ENCODE results near the gene CD276. TPM values are rescaled to one million over a fixed set of nuclear protein-coding genes. Genes with fewer than 3 reads are reported as not detected.

Gene CD276
- total RNA-seq, 4 donors from 2014 or later, result 43.2 to 127 (median 61.2) TPM

DNA sequence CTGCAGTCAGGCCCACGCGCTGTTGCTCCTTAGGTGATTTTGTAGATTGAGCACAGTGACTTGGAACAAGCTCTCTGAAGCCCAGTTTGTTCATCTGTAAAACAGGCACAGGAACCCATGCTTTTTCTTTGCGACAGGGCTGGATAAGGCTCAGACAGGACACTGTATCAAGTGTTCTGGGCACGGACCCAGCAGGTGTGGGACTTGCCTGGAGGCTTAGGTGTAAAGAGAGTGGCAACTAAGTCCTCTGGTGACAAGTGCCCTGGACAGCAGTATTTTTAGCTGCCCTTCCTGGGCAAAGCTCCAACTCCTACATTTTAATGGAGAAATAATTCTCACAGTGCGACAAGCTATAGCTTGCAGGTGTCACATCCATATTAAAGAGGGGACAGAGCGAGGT, 32.2 kb downstream of the CD276 start:
- TF ChIP-seq, protein P1, sequence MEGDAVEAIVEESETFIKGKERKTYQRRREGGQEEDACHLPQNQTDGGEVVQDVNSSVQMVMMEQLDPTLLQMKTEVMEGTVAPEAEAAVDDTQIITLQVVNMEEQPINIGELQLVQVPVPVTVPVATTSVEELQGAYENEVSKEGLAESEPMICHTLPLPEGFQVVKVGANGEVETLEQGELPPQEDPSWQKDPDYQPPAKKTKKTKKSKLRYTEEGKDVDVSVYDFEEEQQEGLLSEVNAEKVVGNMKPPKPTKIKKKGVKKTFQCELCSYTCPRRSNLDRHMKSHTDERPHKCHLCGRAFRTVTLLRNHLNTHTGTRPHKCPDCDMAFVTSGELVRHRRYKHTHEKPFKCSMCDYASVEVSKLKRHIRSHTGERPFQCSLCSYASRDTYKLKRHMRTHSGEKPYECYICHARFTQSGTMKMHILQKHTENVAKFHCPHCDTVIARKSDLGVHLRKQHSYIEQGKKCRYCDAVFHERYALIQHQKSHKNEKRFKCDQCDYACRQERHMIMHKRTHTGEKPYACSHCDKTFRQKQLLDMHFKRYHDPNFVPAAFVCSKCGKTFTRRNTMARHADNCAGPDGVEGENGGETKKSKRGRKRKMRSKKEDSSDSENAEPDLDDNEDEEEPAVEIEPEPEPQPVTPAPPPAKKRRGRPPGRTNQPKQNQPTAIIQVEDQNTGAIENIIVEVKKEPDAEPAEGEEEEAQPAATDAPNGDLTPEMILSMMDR (IDR thresholded peaks at IDR 0.05; ENCODE audit: low read depth), result no peak

GRCh38 chr15:73717206-73717605, 33.0 kb downstream of the CD276 start:
- TF ChIP-seq, protein P1 (IDR thresholded peaks at IDR 0.05; ENCODE audit: low read depth), result no peak

DNA sequence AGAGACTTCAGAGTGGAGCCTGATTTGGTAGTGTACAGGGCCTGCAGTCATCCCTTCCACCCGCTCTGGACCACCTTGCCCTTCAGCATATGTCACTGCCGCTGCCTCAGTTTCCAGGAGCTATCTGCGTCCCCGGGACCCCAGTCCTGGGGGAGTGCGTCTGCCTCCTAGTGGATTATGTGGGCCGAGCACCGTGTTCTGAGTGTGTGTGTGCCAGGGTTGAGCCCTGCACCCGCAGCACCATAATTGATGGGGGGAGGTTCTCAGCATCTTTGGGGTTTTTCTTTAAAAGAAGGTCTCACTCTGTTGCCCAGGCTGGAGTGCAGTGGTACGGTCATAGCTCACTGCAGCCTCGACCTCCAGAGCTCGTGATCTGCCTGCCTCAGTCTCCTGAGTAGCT, 33.6 kb downstream of the CD276 start:
- TF ChIP-seq, protein P1 (IDR thresholded peaks at IDR 0.05; ENCODE audit: low read depth), result no peak

DNA sequence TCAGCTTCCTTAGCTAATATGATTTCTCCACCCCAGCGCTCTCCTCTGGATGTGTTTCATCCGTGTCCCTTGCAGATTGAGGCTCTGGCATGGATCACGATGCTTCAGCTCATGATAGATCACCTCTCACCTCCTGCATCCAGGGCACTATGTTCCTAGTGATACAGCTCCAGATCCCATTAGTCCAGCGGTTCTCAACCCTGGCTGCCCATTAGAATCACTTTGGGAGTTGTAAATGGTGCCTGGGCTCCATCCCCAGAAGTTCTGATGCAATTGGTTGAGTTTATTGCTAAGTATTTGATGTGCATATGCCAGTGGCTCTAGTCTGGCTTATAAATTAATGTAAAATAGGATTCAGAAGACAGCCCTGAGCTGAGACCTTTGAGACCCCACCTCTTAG, 34.5 kb downstream of the CD276 start:
- TF ChIP-seq, protein P1 (IDR thresholded peaks at IDR 0.05; ENCODE audit: low read depth), result no peak

DNA sequence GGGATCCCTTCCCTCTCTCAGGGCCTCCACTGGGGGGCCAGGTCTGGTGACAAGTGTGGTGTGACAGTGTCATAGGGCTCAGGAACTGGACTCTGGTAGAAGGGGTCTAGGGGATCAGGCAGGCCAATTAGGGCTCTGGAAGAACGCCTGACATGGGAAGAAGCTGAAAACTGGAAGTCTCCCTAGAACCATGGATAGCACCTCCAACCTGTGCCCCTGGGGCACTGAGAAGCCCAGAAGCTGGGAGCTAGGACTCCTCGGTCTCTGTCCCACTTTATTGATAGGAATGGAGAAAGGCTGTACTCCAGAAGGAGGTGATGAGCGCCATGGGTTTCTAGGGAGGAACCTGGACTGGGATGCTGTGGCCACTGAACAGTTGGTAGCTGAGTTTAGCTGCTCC, 38.2 kb downstream of the CD276 start:
- TF ChIP-seq, protein P1 (IDR thresholded peaks at IDR 0.05; ENCODE audit: low read depth), result no peak

GRCh38 chr15:73723191-73723590, 39.0 kb downstream of the CD276 start:
- TF ChIP-seq, protein P1 (IDR thresholded peaks at IDR 0.05; ENCODE audit: low read depth), result no peak

- TF ChIP-seq, protein P1 (IDR thresholded peaks at IDR 0.05; ENCODE audit: low read depth), result no peak
Observed at GRCh38 chr15:73724212-73724611, 40.0 kb downstream of the CD276 start.
